H9 (cell line): Measurements from ENCODE around the gene APOL1. TPM values are rescaled to one million over a fixed set of nuclear protein-coding genes. Genes with fewer than 3 reads are reported as not detected.

Experiments used
- DNase-seq: peaks from one replicate; pipeline ENCODE4 v3.0.0-alpha.2; 2017
- H2AFZ ChIP-seq: one replicate; pipeline ENCODE4 v1.6.1; 2013; ENCODE audit warnings: mild to moderate bottlenecking, low read length, control low read depth, moderate library complexity
- H2AK5ac ChIP-seq: 2 replicates; pipeline ENCODE4 v1.6.1; 2013; ENCODE audit warnings: low read length, control low read depth, mixed read lengths; ENCODE audit not compliant: insufficient read length
- H2BK120ac ChIP-seq: one replicate; pipeline ENCODE4 v1.6.1; 2013; ENCODE audit warnings: low read depth, mild to moderate bottlenecking, low read length, control low read depth, inconsistent platforms; ENCODE audit not compliant: poor library complexity, severe bottlenecking
- H2BK12ac ChIP-seq: 2 replicates; pipeline ENCODE4 v1.6.1; 2013; ENCODE audit warnings: low read length, control low read depth, mixed read lengths, low read depth; ENCODE audit not compliant: insufficient read length
- H2BK15ac ChIP-seq: 2 replicates; pipeline ENCODE4 v1.6.1; 2013; ENCODE audit warnings: low read depth, low read length, control low read depth
- H2BK20ac ChIP-seq: one replicate; pipeline ENCODE4 v1.6.1; 2013; ENCODE audit warnings: low read depth, mild to moderate bottlenecking, low read length, control low read depth, inconsistent platforms; ENCODE audit not compliant: poor library complexity, severe bottlenecking
- H2BK5ac ChIP-seq: 2 replicates; pipeline ENCODE4 v1.6.1; 2013; ENCODE audit warnings: low read length, control low read depth, mixed read lengths; ENCODE audit not compliant: insufficient read length
- H3K14ac ChIP-seq: 2 replicates; pipeline ENCODE4 v1.6.1; 2013; ENCODE audit warnings: low read length, control low read depth; ENCODE audit not compliant: insufficient read depth
- H3K18ac ChIP-seq: 2 replicates; pipeline ENCODE4 v1.6.1; 2013; ENCODE audit warnings: low read depth, mild to moderate bottlenecking, mixed read lengths, low read length, control low read depth; ENCODE audit not compliant: insufficient read length
- H3K23ac ChIP-seq: 2 replicates; pipeline ENCODE4 v1.6.1; 2013; ENCODE audit warnings: low read length, control low read depth, mixed read lengths, low read depth; ENCODE audit not compliant: insufficient read length
- H3K23me2 ChIP-seq: 2 replicates; pipeline ENCODE4 v1.6.1; 2013; ENCODE audit warnings: low read depth, mild to moderate bottlenecking, mixed read lengths, low read length, control low read depth; ENCODE audit not compliant: insufficient read length, poor library complexity, severe bottlenecking
- H3K27ac ChIP-seq: 2 replicates; pipeline ENCODE4 v1.5.1; 2013; ENCODE audit warnings: low read length, control low read depth, mixed read lengths, low read depth; ENCODE audit not compliant: insufficient read length
- H3K27me3 ChIP-seq: 2 replicates; pipeline ENCODE4 v1.6.1; 2013; ENCODE audit warnings: low read length, control low read depth, inconsistent platforms; ENCODE audit not compliant: insufficient read depth
- H3K4ac ChIP-seq: 2 replicates; pipeline ENCODE4 v1.6.1; 2013; ENCODE audit warnings: low read depth, mild to moderate bottlenecking, control low read depth, inconsistent platforms, low read length, moderate library complexity
- H3K4me1 ChIP-seq: 2 replicates; pipeline ENCODE4 v1.6.1; 2013; ENCODE audit warnings: low read length, control low read depth, inconsistent platforms; ENCODE audit not compliant: insufficient read depth
- H3K4me2 ChIP-seq: 2 replicates; pipeline ENCODE4 v1.6.1; 2013; ENCODE audit warnings: low read length, control low read depth, mixed read lengths; ENCODE audit not compliant: insufficient read length, insufficient read depth
- H3K56ac ChIP-seq: 2 replicates; pipeline ENCODE4 v1.6.1; 2013; ENCODE audit warnings: low read depth, mild to moderate bottlenecking, mixed read lengths, low read length, control low read depth; ENCODE audit not compliant: insufficient read length
- H3K79me1 ChIP-seq: 2 replicates; pipeline ENCODE4 v1.6.1; 2013; ENCODE audit warnings: low read depth, mild to moderate bottlenecking, moderate library complexity, low read length, control low read depth, inconsistent platforms; ENCODE audit not compliant: insufficient read depth, poor library complexity, severe bottlenecking
- H3K79me2 ChIP-seq: 2 replicates; pipeline ENCODE4 v1.6.1; 2013; ENCODE audit warnings: low read length, control low read depth, inconsistent platforms; ENCODE audit not compliant: insufficient read depth
- H3K9ac ChIP-seq: 2 replicates; pipeline ENCODE4 v1.6.1; 2013; ENCODE audit warnings: low read length, control low read depth, mixed read lengths; ENCODE audit not compliant: insufficient read length; ENCODE audit errors: extremely low read depth
- H3K9me3 ChIP-seq: one replicate; pipeline ENCODE4 v1.6.1; 2013; ENCODE audit warnings: low read depth, low read length, inconsistent platforms; ENCODE audit not compliant: control insufficient read depth
- H3T11ph ChIP-seq: one replicate; pipeline ENCODE4 v1.6.1; 2013; ENCODE audit warnings: mild to moderate bottlenecking, low read length, control low read depth, inconsistent platforms
- H4K20me1 ChIP-seq: one replicate; pipeline ENCODE4 v1.6.1; 2013; ENCODE audit not compliant: control insufficient read depth, insufficient read length, insufficient read depth
- H4K5ac ChIP-seq: 2 replicates; pipeline ENCODE4 v1.6.1; 2013; ENCODE audit warnings: low read depth, mild to moderate bottlenecking, mixed read lengths, low read length, control low read depth; ENCODE audit not compliant: insufficient read length
- H4K8ac ChIP-seq: replicated peaks from 2 replicates; pipeline ENCODE4 v1.6.1; 2013; ENCODE audit warnings: low read length, control low read depth, mixed read lengths, low read depth; ENCODE audit not compliant: insufficient read length
- H4K91ac ChIP-seq: 2 replicates; pipeline ENCODE4 v1.6.1; 2013; ENCODE audit warnings: low read depth, mild to moderate bottlenecking, moderate library complexity, mixed read lengths, low read length, control low read depth; ENCODE audit not compliant: insufficient read length
- H3K27ac Mint-ChIP-seq, 3 experiments: 2 replicates in 2 of 3; 3 replicates in 1 of 3; pipeline ENCODE4 v1.8.0; 2020 to 2021; ENCODE audit warnings: mixed read lengths in 3 of 3, mild to moderate bottlenecking in 1 of 3, moderate library complexity in 1 of 3
- H3K27me3 Mint-ChIP-seq: 2 replicates; pipeline ENCODE4 v1.8.0; 2021; ENCODE audit warnings: low read depth, mild to moderate bottlenecking, moderate library complexity, mixed read lengths
- H3K36me3 Mint-ChIP-seq, 3 experiments: 2 replicates in 2 of 3; 3 replicates in 1 of 3; pipeline ENCODE4 v1.8.0; 2020 to 2021; ENCODE audit warnings: low read depth in 3 of 3, mixed read lengths in 3 of 3; ENCODE audit not compliant: insufficient read depth in 1 of 3
- H3K4me1 Mint-ChIP-seq, 2 experiments: 2 replicates each; pipeline ENCODE4 v1.8.0; 2020; ENCODE audit warnings: mixed read lengths in 2 of 2
- H3K4me3 Mint-ChIP-seq, 2 experiments: 2 replicates in 1 of 2; 3 replicates in 1 of 2; pipeline ENCODE4 v1.8.0; 2020 to 2021; ENCODE audit warnings: mild to moderate bottlenecking in 2 of 2, mixed read lengths in 2 of 2, moderate library complexity in 1 of 2
- H3K9me3 Mint-ChIP-seq, 2 experiments: 2 replicates in 1 of 2; 3 replicates in 1 of 2; pipeline ENCODE4 v1.8.0; 2020; ENCODE audit warnings: mild to moderate bottlenecking in 2 of 2, mixed read lengths in 2 of 2, moderate library complexity in 1 of 2
- CTCF ChIP-seq: fragments of 200-600 bp; sonication (generic); conservative IDR thresholded peaks from 3 replicates; pipeline ENCODE4 v1.8.0; 2021; ENCODE audit warnings: antibody characterized with exemption, mild to moderate bottlenecking
- WGBS: extraction: QIAGEN DNeasy Blood & Tissue Kit; methylation state at CpG from one replicate; pipeline ENCODE4 v1.1.7; 2013; ENCODE audit warnings: missing lambda C conversion rate, low lambda C conversion rate, mixed read lengths; ENCODE audit not compliant: insufficient read length; ENCODE audit errors: extremely low coverage; 5-methylcytosine and 5-hydroxymethylcytosine counted together
- total RNA-seq: library from RNA; stranded (reverse); gene quantifications from 2 replicates; pipeline ENCODE4 v1.2.1, GENCODE V29; 2021

Gene APOL1
- total RNA-seq, 1 experiment from 2014 or later: not detected

- peaks cover 35% of the 10 kb centered on the region in 2 experiments for H3K4me1 Mint-ChIP-seq
- H3K79me1 ChIP-seq: no peaks in the 10 kb centered on the region
- H3K4me1 ChIP-seq: no peaks in the 10 kb centered on the region
- no peaks in the 10 kb centered on the region; the same call in 1 of the 2 replicates for H3K79me2 ChIP-seq
- H3K27ac ChIP-seq: no peak overlapping the region
- no peak overlapping the region for H2BK5ac ChIP-seq
- H4K8ac ChIP-seq: no peak overlapping the region
- H3K36me3 Mint-ChIP-seq: peaks cover 10 to 40% (median 25%) of the 10 kb centered on the region in 3 experiments
- no peak overlapping the region for H2BK12ac ChIP-seq
- H3K27me3 ChIP-seq: no peaks in the 10 kb centered on the region
- peaks cover 9% of the 10 kb centered on the region for H3K23me2 ChIP-seq
- no peak overlapping the region for H2BK120ac ChIP-seq
- no peak overlapping the region for H4K91ac ChIP-seq
- no peaks in the 10 kb centered on the region for H4K20me1 ChIP-seq
- H3K9me3 ChIP-seq: no peaks in the 10 kb centered on the region
- WGBS: no CpG with 5 or more reads among the region's 3 CpGs
- no peak overlapping the region for H3K14ac ChIP-seq
- DNase-seq: no peak
- no peak overlapping the region for H4K5ac ChIP-seq
- H3K4me2 ChIP-seq: no peak overlapping the region
- no peak overlapping the region for H3K56ac ChIP-seq
- no peaks in the 10 kb centered on the region for H3K27me3 Mint-ChIP-seq
- TF ChIP-seq CTCF: no peak
- H2BK15ac ChIP-seq: no peak overlapping the region
- no peak overlapping the region for H3K18ac ChIP-seq
- H3K4ac ChIP-seq: no peak overlapping the region
- no peak overlapping the region for H3K23ac ChIP-seq
- H3K9ac ChIP-seq: no peak overlapping the region
- no peaks in the 10 kb centered on the region; a peak in 2 of 5 replicates for H3K9me3 Mint-ChIP-seq
- H2AFZ ChIP-seq: no peak overlapping the region
- no peak overlapping the region for H3K4me3 Mint-ChIP-seq
- no peak overlapping the region for H3K27ac Mint-ChIP-seq
- H3T11ph ChIP-seq: no peak overlapping the region
- no peak overlapping the region for H2AK5ac ChIP-seq
- no peak overlapping the region for H2BK20ac ChIP-seq
Measured at GRCh38 chr22:36235585-36235984, 17.3 kb upstream of the APOL1 start.
